HepG2 (cell line): ENCODE measurements around the gene FKBP8. TPM values are rescaled to one million over a fixed set of nuclear protein-coding genes. Genes with fewer than 3 reads are reported as not detected.

Experiments
- FOXA3 ChIP-seq: IDR thresholded peaks from 2 replicates; pipeline ENCODE4 v1.6.1; 2016; ENCODE audit warnings: missing genetic modification reagents, missing compliant biosample characterization
- FOXK1 ChIP-seq: sonication (generic); formaldehyde crosslinking; IDR thresholded peaks from 2 replicates; pipeline ENCODE4 v1.4.0; 2020; ENCODE audit warnings: low read depth, missing genetic modification reagents, borderline replicate concordance
- HMG20B ChIP-seq: conservative IDR thresholded peaks from 2 replicates; pipeline ENCODE4 v1.6.1; 2016; ENCODE audit warnings: missing genetic modification reagents, missing compliant biosample characterization
- IKZF4 ChIP-seq: sonication (generic); formaldehyde crosslinking; IDR thresholded peaks from 2 replicates; pipeline ENCODE4 v1.5.1; 2020; ENCODE audit warnings: borderline replicate concordance, mild to moderate bottlenecking, low read depth, missing genetic modification reagents; ENCODE audit errors: not compliant biosample characterization
- SETDB1 ChIP-seq: sonication (generic); formaldehyde crosslinking; IDR thresholded peaks from 2 replicates; pipeline ENCODE4 v1.5.1; 2020; ENCODE audit warnings: missing genetic modification reagents, mild to moderate bottlenecking, borderline replicate concordance
- THYN1 ChIP-seq: sonication (generic); formaldehyde crosslinking; IDR thresholded peaks from 2 replicates; pipeline ENCODE4 v1.8.1; 2023; ENCODE audit warnings: low read depth, mild to moderate bottlenecking, moderate library complexity, missing genetic modification reagents, borderline replicate concordance
- ZBTB38 ChIP-seq: sonication (generic); formaldehyde crosslinking; IDR thresholded peaks from 2 replicates; pipeline ENCODE4 v1.5.1; 2020; ENCODE audit warnings: mild to moderate bottlenecking, missing genetic modification reagents
- ZBTB7A ChIP-seq: sonication (generic); formaldehyde crosslinking; IDR thresholded peaks from 2 replicates; pipeline ENCODE4 v1.8.0; 2022; ENCODE audit warnings: mild to moderate bottlenecking, missing genetic modification reagents
- ZNF138 ChIP-seq: sonication (generic); formaldehyde crosslinking; IDR thresholded peaks from 2 replicates; pipeline ENCODE4 v1.5.0; 2020; ENCODE audit warnings: mild to moderate bottlenecking, low read depth, missing genetic modification reagents
- ZNF556 ChIP-seq: sonication (generic); formaldehyde crosslinking; IDR thresholded peaks from 2 replicates; pipeline ENCODE4 v1.4.0; 2020; ENCODE audit warnings: mild to moderate bottlenecking, missing genetic modification reagents, borderline replicate concordance
- ZNF563 ChIP-seq: sonication (generic); formaldehyde crosslinking; IDR thresholded peaks from 2 replicates; pipeline ENCODE4 v1.8.0; 2022; ENCODE audit warnings: mild to moderate bottlenecking, moderate library complexity, missing genetic modification reagents
- ZNF607 ChIP-seq: sonication (generic); formaldehyde crosslinking; IDR thresholded peaks from 2 replicates; pipeline ENCODE4 v1.5.1; 2020; ENCODE audit warnings: missing genetic modification reagents, mild to moderate bottlenecking, borderline replicate concordance
- ZNF7 ChIP-seq: IDR thresholded peaks from 2 replicates; pipeline ENCODE4 v1.6.1; 2016; ENCODE audit warnings: missing biosample characterization, missing genetic modification reagents
- ZSCAN20 ChIP-seq: sonication (generic); formaldehyde crosslinking; IDR thresholded peaks from 2 replicates; pipeline ENCODE4 v1.4.0; 2020; ENCODE audit warnings: missing genetic modification reagents, mild to moderate bottlenecking, borderline replicate concordance
- polyA plus RNA-seq, 8 experiments: library from polyadenylated mRNA; depleted of rRNA in 3 of 8; stranded (reverse) in 7 of 8; unstranded in 1 of 8; fragments of >200 nt; fragmentation: Illumina TruSeq in 4 of 8; extraction: Trizol in 4 of 8; gene quantifications; 2 replicates each; pipeline versions ENCODE4 v1.2.1 to v1.2.3, GENCODE V29; 2011 to 2016; ENCODE audit warnings: low read depth in 4 of 8, missing spikeins in 1 of 8, mixed read lengths in 1 of 8; ENCODE audit not compliant: insufficient read depth in 1 of 8
- total RNA-seq, 5 experiments: library from RNA; depleted of rRNA; stranded (reverse); fragments of >200 nt; fragmentation: Illumina TruSeq; extraction: Trizol; gene quantifications; 2 replicates each; pipeline ENCODE4 v1.2.3, GENCODE V29; 2016; ENCODE audit warnings: low read depth in 1 of 5
- TF ChIP-seq, protein P1 (sequence below): sonication (generic); formaldehyde crosslinking; IDR thresholded peaks from 2 replicates; pipeline ENCODE4 v1.4.0; 2020; ENCODE audit warnings: missing genetic modification reagents
- TF ChIP-seq, protein P2 (sequence below): sonication (generic); IDR thresholded peaks from 2 replicates; pipeline ENCODE4 v1.6.1; 2016; ENCODE audit warnings: low read depth, borderline replicate concordance
- TF ChIP-seq, protein P3 (sequence below): sonication (generic); formaldehyde crosslinking; IDR thresholded peaks from 2 replicates; pipeline ENCODE4 v1.8.0; 2022; ENCODE audit warnings: mild to moderate bottlenecking, missing genetic modification reagents, borderline replicate concordance
- TF ChIP-seq, protein P4 (sequence below), 2 experiments: sonication (generic) in 1 of 2; formaldehyde crosslinking in 1 of 2; IDR thresholded peaks; 2 replicates each; pipeline versions ENCODE4 v1.5.1 to v1.6.1; 2011 to 2020; ENCODE audit warnings: borderline replicate concordance in 1 of 2, low read depth in 1 of 2, low read length in 1 of 2, mild to moderate bottlenecking in 1 of 2, missing genetic modification reagents in 1 of 2, moderate library complexity in 1 of 2
- TF ChIP-seq, protein P5 (sequence below): sonication (generic); formaldehyde crosslinking; IDR thresholded peaks from 2 replicates; pipeline ENCODE4 v1.4.0; 2020; ENCODE audit warnings: mild to moderate bottlenecking, missing genetic modification reagents

The FKBP8 gene
- total and polyA plus RNA-seq, 2 of the 13 experiments (the other 11 are each of a cell fraction or from before 2014, with no cell fraction given), result 81.7 to 93.9 TPM

DNA sequence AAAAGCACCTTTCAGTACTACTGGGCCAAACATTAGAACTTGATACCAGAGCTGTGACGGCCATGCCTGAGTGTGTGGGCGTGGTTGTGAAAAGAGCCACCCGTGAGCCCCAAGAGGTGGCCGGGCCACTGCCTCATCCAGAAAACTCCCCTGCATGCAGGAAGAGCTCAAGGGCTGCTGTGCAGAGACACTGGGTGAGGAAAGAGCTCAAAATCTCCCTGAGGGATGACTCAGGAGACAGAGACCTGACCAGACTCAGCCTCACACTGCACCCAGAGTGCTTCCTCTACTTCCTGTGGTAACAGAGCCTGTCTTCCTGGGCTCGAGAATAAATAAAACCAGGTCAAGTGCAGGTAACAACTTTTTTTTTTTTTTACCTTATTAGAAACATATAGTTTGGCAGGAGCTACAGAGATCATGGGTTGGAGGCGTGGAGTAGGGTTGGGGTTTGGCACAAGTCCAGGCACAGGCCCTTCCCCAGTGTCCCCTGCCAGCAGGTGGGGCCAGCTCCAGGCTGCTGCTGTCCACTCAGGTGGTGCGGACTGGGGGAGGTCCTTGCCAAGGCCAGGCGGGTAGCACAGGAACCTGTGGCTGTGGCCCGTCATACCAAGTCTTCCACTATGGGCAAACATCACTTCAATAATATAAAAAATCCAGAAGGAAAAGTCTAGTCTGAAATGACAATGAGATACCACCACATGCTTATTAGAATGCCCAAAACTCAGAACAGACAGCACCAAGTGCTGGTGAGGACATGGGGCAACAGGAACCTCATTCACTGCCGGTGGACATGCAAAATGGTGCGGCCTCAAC, 47.0 kb downstream of the FKBP8 start (continued):
- TF ChIP-seq, protein P1, sequence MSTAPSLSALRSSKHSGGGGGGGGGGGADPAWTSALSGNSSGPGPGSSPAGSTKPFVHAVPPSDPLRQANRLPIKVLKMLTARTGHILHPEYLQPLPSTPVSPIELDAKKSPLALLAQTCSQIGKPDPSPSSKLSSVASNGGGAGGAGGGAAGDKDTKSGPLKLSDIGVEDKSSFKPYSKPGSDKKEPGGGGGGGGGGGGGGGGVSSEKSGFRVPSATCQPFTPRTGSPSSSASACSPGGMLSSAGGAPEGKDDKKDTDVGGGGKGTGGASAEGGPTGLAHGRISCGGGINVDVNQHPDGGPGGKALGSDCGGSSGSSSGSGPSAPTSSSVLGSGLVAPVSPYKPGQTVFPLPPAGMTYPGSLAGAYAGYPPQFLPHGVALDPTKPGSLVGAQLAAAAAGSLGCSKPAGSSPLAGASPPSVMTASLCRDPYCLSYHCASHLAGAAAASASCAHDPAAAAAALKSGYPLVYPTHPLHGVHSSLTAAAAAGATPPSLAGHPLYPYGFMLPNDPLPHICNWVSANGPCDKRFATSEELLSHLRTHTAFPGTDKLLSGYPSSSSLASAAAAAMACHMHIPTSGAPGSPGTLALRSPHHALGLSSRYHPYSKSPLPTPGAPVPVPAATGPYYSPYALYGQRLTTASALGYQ (CRISPR knock-in tag), result no peak
- TF ChIP-seq ZBTB7A (no peak), THYN1 (CRISPR knock-in tag) (no peak), ZBTB38 (CRISPR knock-in tag) (no peak; the same call in none of the 2 replicates), ZSCAN20 (CRISPR knock-in tag) (no peak), FOXK1 (CRISPR knock-in tag) (no peak), ZNF563 (no peak), FOXA3 (CRISPR knock-in tag) (0 out of 2 replicates have a peak, but pooled peaks have one; percentile 15), ZNF7 (CRISPR knock-in tag) (peak; percentile 97), ZNF556 (0 out of 2 replicates have a peak, but pooled peaks have one; percentile 28), SETDB1 (CRISPR knock-in tag) (no peak), IKZF4 (no peak), ZNF138 (CRISPR knock-in tag) (no peak), ZNF607 (CRISPR knock-in tag) (no peak), HMG20B (CRISPR knock-in tag) (no peak)
- TF ChIP-seq, protein P2, sequence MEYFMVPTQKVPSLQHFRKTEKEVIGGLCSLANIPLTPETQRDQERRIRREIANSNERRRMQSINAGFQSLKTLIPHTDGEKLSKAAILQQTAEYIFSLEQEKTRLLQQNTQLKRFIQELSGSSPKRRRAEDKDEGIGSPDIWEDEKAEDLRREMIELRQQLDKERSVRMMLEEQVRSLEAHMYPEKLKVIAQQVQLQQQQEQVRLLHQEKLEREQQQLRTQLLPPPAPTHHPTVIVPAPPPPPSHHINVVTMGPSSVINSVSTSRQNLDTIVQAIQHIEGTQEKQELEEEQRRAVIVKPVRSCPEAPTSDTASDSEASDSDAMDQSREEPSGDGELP, result peak; percentile 14; the same call in 1 of the 2 replicates
- TF ChIP-seq, protein P3, sequence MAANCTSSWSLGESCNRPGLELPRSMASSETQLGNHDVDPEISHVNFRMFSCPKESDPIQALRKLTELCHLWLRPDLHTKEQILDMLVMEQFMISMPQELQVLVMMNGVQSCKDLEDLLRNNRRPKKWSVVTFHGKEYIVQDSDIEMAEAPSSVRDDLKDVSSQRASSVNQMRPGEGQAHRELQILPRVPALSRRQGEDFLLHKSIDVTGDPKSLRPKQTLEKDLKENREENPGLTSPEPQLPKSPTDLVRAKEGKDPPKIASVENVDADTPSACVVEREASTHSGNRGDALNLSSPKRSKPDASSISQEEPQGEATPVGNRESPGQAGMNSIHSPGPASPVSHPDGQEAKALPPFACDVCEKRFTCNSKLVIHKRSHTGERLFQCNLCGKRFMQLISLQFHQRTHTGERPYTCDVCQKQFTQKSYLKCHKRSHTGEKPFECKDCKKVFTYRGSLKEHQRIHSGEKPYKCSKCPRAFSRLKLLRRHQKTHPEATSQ, result no peak
- TF ChIP-seq, protein P4, sequence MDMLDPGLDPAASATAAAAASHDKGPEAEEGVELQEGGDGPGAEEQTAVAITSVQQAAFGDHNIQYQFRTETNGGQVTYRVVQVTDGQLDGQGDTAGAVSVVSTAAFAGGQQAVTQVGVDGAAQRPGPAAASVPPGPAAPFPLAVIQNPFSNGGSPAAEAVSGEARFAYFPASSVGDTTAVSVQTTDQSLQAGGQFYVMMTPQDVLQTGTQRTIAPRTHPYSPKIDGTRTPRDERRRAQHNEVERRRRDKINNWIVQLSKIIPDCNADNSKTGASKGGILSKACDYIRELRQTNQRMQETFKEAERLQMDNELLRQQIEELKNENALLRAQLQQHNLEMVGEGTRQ (IDR thresholded peaks at IDR 0.05; ENCODE audit: low read depth, low read length), result no peak
- TF ChIP-seq, protein P4 (CRISPR knock-in tag; IDR thresholded peaks at IDR 0.05; ENCODE audit: borderline replicate concordance), result no peak
- TF ChIP-seq, protein P5, sequence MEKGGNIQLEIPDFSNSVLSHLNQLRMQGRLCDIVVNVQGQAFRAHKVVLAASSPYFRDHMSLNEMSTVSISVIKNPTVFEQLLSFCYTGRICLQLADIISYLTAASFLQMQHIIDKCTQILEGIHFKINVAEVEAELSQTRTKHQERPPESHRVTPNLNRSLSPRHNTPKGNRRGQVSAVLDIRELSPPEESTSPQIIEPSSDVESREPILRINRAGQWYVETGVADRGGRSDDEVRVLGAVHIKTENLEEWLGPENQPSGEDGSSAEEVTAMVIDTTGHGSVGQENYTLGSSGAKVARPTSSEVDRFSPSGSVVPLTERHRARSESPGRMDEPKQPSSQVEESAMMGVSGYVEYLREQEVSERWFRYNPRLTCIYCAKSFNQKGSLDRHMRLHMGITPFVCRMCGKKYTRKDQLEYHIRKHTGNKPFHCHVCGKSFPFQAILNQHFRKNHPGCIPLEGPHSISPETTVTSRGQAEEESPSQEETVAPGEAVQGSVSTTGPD (CRISPR knock-in tag), result no peak
